Keratinocyte (primary cell): ENCODE results near the gene DCUN1D2.

Source experiments
- CTCF ChIP-seq, 3 experiments: IDR thresholded peaks in 1 of 3; conservative IDR thresholded peaks in 1 of 3; optimal IDR thresholded peaks in 1 of 3; 2 replicates in 2 of 3; 3 replicates in 1 of 3; pipeline versions ENCODE3 to v1.5.1; 2011; ENCODE audit warnings: low read length in 3 of 3, mild to moderate bottlenecking in 3 of 3, moderate library complexity in 2 of 3, control low read depth in 1 of 3, inconsistent platforms in 1 of 3; ENCODE audit not compliant: insufficient read depth in 2 of 3; ENCODE audit errors: extremely low read depth in 1 of 3
- EZH2 ChIP-seq: IDR thresholded peaks from one replicate; pipeline ENCODE4 v1.6.1; 2012; ENCODE audit warnings: inconsistent platforms, mild to moderate bottlenecking, low read length, moderate library complexity

DNA sequence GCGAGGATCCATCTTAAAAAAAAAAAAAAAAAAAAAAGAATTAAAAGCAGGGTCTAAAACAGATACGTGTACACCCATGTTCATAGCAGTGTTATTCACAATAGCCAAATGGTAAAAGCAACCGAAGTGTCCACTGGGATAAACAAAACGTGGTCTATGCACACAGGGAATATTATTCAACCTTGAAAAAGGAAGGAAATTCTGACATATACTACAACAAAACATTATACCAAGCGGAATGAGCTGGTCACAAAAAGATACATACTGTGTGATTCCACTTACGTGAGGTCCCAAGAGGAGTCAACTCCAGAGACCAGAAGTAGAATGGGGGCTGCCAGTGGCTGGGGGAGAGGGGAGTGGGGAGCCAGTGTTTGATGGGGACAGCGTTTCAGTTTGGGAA, 22.5 kb downstream of the DCUN1D2 start:
- TF ChIP-seq CTCF (optimal IDR thresholded peaks at IDR 0.05 in 1 of 3, IDR thresholded peaks at IDR 0.05 in 1 of 3, conservative IDR thresholded peaks at IDR 0.05 in 1 of 3; ENCODE audit: extremely low read depth in 1 of 3, insufficient read depth in 2 of 3, low read length in 3 of 3) (no peak), EZH2 (no peak)
